K562 (cell line): ENCODE data around the gene MFSD12. TPM values are rescaled to one million over a fixed set of nuclear protein-coding genes. Genes with fewer than 3 reads are reported as not detected.

Experiments used
- ARID3A ChIP-seq: IDR thresholded peaks from 2 replicates; pipeline ENCODE4 v1.6.1; 2012; ENCODE audit warnings: low read depth, low read length, improper control_type of control experiment, borderline replicate concordance
- CTCF ChIP-seq, 3 experiments: IDR thresholded peaks in 2 of 3; conservative IDR thresholded peaks in 1 of 3; 2 replicates each; pipeline ENCODE4 v1.5.1; 2011 to 2012; ENCODE audit warnings: low read length in 3 of 3, mild to moderate bottlenecking in 3 of 3, control low read depth in 2 of 3, improper control_type of control experiment in 1 of 3, inconsistent platforms in 1 of 3, low read depth in 1 of 3, mixed read lengths in 1 of 3, moderate library complexity in 1 of 3; ENCODE audit not compliant: insufficient read depth in 2 of 3
- E2F6 ChIP-seq, 2 experiments: IDR thresholded peaks; 2 replicates each; pipeline ENCODE4 v1.6.1; 2011; ENCODE audit warnings: borderline replicate concordance in 1 of 2, control low read depth in 1 of 2, low read depth in 1 of 2, low read length in 1 of 2, mild to moderate bottlenecking in 1 of 2, mixed read lengths in 1 of 2, moderate library complexity in 1 of 2; ENCODE audit not compliant: insufficient read depth in 1 of 2, insufficient read length in 1 of 2, poor library complexity in 1 of 2, severe bottlenecking in 1 of 2; ENCODE audit errors: extremely low read depth in 1 of 2
- HNRNPL ChIP-seq: fragments of 200-400 bp; formaldehyde crosslinking; IDR thresholded peaks from 2 replicates; pipeline ENCODE4 v1.6.1; 2017; ENCODE audit warnings: low read depth, mild to moderate bottlenecking, low read length
- KHSRP ChIP-seq: fragments of 450-650 bp; IDR thresholded peaks from 2 replicates; pipeline ENCODE4 v1.6.1; 2017
- LARP7 ChIP-seq: fragments of 450-650 bp; IDR thresholded peaks from 2 replicates; pipeline ENCODE4 v1.6.1; 2016
- MCM7 ChIP-seq, 2 experiments: fragments of 450-650 bp; IDR thresholded peaks; 2 replicates each; pipeline ENCODE4 v1.6.1; 2016 to 2018
- NFIC ChIP-seq: fragments of 450-650 bp; IDR thresholded peaks from 2 replicates; pipeline ENCODE4 v1.6.1; 2017; ENCODE audit warnings: mild to moderate bottlenecking, inconsistent platforms
- RBFOX2 ChIP-seq: fragments of 200-400 bp; formaldehyde crosslinking; IDR thresholded peaks from 2 replicates; pipeline ENCODE4 v1.6.1; 2017; ENCODE audit warnings: low read depth, mild to moderate bottlenecking, low read length, moderate library complexity
- SIN3A ChIP-seq, 2 experiments: fragments of 150-350 bp in 1 of 2; IDR thresholded peaks; 2 replicates each; pipeline ENCODE4 v1.6.1; 2011 to 2016; ENCODE audit warnings: borderline replicate concordance in 2 of 2, low read depth in 2 of 2, low read length in 2 of 2, mild to moderate bottlenecking in 2 of 2, moderate library complexity in 2 of 2; ENCODE audit not compliant: control insufficient read depth in 1 of 2
- SMAD4 ChIP-seq: fragments of 250-450 bp; sonication (Bioruptor Pico); conservative IDR thresholded peaks from 2 replicates; pipeline ENCODE4 v1.8.0; 2021; ENCODE audit warnings: inconsistent platforms, mild to moderate bottlenecking, moderate library complexity
- ZBTB2 ChIP-seq: fragments of 450-650 bp; IDR thresholded peaks from 2 replicates; pipeline ENCODE4 v1.6.1; 2016; ENCODE audit warnings: antibody characterized with exemption
- ZBTB43 ChIP-seq: sonication (generic); formaldehyde crosslinking; IDR thresholded peaks from 2 replicates; pipeline ENCODE4 v1.8.0; 2023; ENCODE audit warnings: mild to moderate bottlenecking, missing genetic modification reagents
- ZBTB7A ChIP-seq: IDR thresholded peaks from 2 replicates; pipeline ENCODE4 v1.6.1; 2011; ENCODE audit warnings: low read depth, mild to moderate bottlenecking, low read length, moderate library complexity, borderline replicate concordance; ENCODE audit not compliant: control insufficient read depth
- ZNF146 ChIP-seq: IDR thresholded peaks from one replicate; pipeline ENCODE4 v1.6.1; 2018; ENCODE audit warnings: missing compliant biosample characterization; ENCODE audit not compliant: unreplicated experiment
- ZNF24 ChIP-seq: fragments of 450-650 bp; IDR thresholded peaks from 2 replicates; pipeline ENCODE4 v1.6.1; 2016
- ZNF347 ChIP-seq: fragments of 450-650 bp; formaldehyde crosslinking; IDR thresholded peaks from 2 replicates; pipeline ENCODE4 v1.4.0; 2020; ENCODE audit warnings: low read depth, mild to moderate bottlenecking, moderate library complexity
- polyA plus RNA-seq, 8 experiments: library from polyadenylated mRNA; depleted of rRNA in 4 of 8; stranded (reverse) in 5 of 8; unstranded in 3 of 8; fragments of >200 nt; fragmentation: Nextera tagmentation in 2 of 8; fragmentation: Illumina TruSeq in 1 of 8; extraction: Ambion mirVana in 2 of 8; extraction: Trizol in 1 of 8; gene quantifications; 2 replicates each; pipeline versions ENCODE4 v1.2.1 to v1.2.3, GENCODE V29; 2011 to 2014; ENCODE audit warnings: inconsistent platforms in 1 of 8, missing spikeins in 1 of 8
- total RNA-seq, 7 experiments: library from RNA; depleted of rRNA in 6 of 7; stranded (reverse); fragments of >200 nt in 6 of 7; fragmentation: Illumina TruSeq in 2 of 7; extraction: Trizol in 2 of 7; gene quantifications; 2 replicates each; pipeline versions ENCODE4 v1.2.1 to v1.2.3, GENCODE V29; 2011 to 2021; ENCODE audit warnings: low replicate concordance in 1 of 7

The MFSD12 gene
- total and polyA plus RNA-seq, 9 of the 15 experiments (the other 6 are each of a cell fraction or from before 2014, with no cell fraction given), result 0.69 to 112 (median 31.8) TPM

GRCh38 chr19:3606174-3606689 is 48.8 kb upstream of the MFSD12 start (continued):
- TF ChIP-seq SIN3A (IDR thresholded peaks at IDR 0.05; ENCODE audit: borderline replicate concordance in 2 of 2, control insufficient read depth in 1 of 2, low read depth in 2 of 2, low read length in 2 of 2) (peak in 1 of 2 experiments; percentile 76; a peak in 1 of 4 replicates), ZNF146 (CRISPR knock-in tag) (no peak), ZBTB7A (0 out of 2 replicates have a peak, but pooled peaks have one; percentile 15), KHSRP (no peak), ZBTB2 (no peak), LARP7 (no peak), SMAD4 (CRISPR knock-in tag) (no peak), HNRNPL (peak; percentile 82), E2F6 (IDR thresholded peaks at IDR 0.05; ENCODE audit: borderline replicate concordance in 1 of 2, extremely low read depth in 1 of 2, insufficient read depth in 1 of 2, insufficient read length in 1 of 2, low read depth in 1 of 2, low read length in 1 of 2, poor library complexity in 1 of 2, severe bottlenecking in 1 of 2) (peak in 1 of 2 experiments; percentile 41), ZNF24 (no peak), CTCF (IDR thresholded peaks at IDR 0.05 in 2 of 3, conservative IDR thresholded peaks at IDR 0.05 in 1 of 3; ENCODE audit: insufficient read depth in 2 of 3, low read depth in 1 of 3, low read length in 3 of 3) (no peak), ZNF347 (CRISPR knock-in tag) (no peak), MCM7 (IDR thresholded peaks at IDR 0.05) (no peak), ARID3A (no peak), RBFOX2 (peak; percentile 38; the same call in 1 of the 2 replicates), ZBTB43 (no peak), NFIC (no peak)
